Suprapubic skin (tissue), 3 donors: ENCODE data around the gene RTF2.

ENCODE experiments used
- CTCF ChIP-seq, 2 donors: fragments of 200-600 bp in 1 of 2; fragments of 450-650 bp in 1 of 2; sonication (generic) in 1 of 2; IDR thresholded peaks; one replicate each; pipeline ENCODE4 v1.5.1; 2016 to 2019; ENCODE audit warnings: antibody characterized with exemption in 2 of 2, mild to moderate bottlenecking in 1 of 2, moderate library complexity in 1 of 2
- POLR2A ChIP-seq, 2 donors: fragments of 450-650 bp; IDR thresholded peaks; one replicate each; pipeline ENCODE4 v1.6.1; 2017; ENCODE audit warnings: antibody characterized with exemption in 2 of 2, mild to moderate bottlenecking in 2 of 2, moderate library complexity in 2 of 2

DNA sequence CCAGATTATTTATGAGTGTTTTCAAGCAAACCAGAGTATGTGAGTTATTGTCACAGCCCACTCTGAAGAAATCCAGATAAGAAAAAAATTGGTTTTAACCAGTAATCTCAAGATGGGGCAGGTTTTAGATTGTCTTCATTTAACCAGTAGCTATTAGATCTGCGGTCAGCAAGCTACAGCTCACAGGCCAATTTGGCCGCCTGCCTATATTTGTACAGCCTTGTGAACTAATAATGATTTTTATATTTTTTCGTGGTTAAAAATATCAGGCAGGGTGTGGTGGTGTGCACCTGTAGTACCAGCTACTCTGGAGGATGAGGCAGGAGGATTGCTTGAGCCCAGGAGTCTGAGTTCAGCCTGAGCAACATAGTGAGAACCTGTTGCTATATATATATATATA, 69.6 kb downstream of the RTF2 start:
- TF ChIP-seq CTCF (IDR thresholded peaks at IDR 0.05) (no peak), POLR2A (IDR thresholded peaks at IDR 0.05) (no peak)
